ENCODE measurements around the gene ERN1. TPM values are rescaled to one million over a fixed set of nuclear protein-coding genes. Genes with fewer than 3 reads are reported as not detected.
A peak's percentile ranks its signal among the peaks of the same experiment; 100 is the strongest.

ERN1 gene
- total and polyA plus RNA-seq, 2 experiments from 2014 or later: 10.3 to 16.5 TPM

DNA sequence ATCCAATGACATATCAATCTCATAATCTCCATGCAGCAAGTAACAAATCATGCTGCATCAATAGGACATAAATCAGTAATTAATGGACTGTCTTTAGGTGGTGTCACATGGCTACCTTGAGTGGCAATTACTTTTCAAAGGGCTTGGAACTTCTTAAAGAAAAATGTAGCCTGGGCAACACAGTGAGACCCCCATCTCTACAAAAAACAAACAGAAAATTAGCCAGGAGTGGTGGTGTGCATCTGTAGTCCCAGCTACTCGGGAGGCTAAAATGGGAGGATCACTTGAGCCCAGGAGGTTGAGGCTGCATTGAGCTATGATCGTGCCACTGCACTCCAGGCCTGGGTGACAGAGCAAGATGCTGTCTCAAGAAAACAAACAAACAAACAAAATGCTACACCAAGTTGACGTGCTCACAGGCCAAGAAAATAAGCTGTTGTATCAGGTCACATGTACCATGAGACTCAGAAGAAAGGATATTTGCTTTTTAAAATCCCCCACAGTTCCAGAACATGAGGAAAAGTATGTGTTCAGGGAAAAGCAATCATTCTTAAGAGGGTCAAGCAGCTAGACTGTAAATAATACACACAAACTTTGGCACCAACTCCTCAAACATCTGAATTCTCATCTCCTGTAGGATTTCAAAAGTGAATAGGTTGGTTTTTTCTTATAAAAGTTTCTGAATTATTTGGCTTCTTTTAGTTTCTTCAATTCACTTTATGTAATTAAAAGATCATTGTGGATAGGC is 23.8 kb upstream of the ERN1 start:
- Histone ChIP-seq H3K79me2 (no peaks in the 10 kb centered on the region), H3K4me2 (no peak overlapping the region), H3K27ac (no peak overlapping the region), H3K9me3 (ENCODE audit: low read depth) (no peaks in the 10 kb centered on the region), H4K20me1 (ENCODE audit: insufficient read depth, poor library complexity, severe bottlenecking) (no peaks in the 10 kb centered on the region), H2AFZ (no peak overlapping the region), H3K9me2 (replicated peaks; ENCODE audit: insufficient read depth) (no peaks in the 10 kb centered on the region), H3K4me1 (ENCODE audit: insufficient read depth) (peaks cover 21% of the 10 kb centered on the region), H3K27me3 (no peaks in the 10 kb centered on the region), H3K36me3 (replicated peaks; ENCODE audit: insufficient read depth, low read depth) (no peaks in the 10 kb centered on the region), H3K4me3 (no peak overlapping the region)
- WGBS (ENCODE audit: low lambda C conversion rate, missing lambda C conversion rate): 92% methylated on average over 3 of the region's 3 CpGs
- no peak for TF ChIP-seq EZH2 (IDR thresholded peaks at IDR 0.05; ENCODE audit: borderline replicate concordance)
- DNase-seq (ENCODE audit: low spot score): no peak

DNA sequence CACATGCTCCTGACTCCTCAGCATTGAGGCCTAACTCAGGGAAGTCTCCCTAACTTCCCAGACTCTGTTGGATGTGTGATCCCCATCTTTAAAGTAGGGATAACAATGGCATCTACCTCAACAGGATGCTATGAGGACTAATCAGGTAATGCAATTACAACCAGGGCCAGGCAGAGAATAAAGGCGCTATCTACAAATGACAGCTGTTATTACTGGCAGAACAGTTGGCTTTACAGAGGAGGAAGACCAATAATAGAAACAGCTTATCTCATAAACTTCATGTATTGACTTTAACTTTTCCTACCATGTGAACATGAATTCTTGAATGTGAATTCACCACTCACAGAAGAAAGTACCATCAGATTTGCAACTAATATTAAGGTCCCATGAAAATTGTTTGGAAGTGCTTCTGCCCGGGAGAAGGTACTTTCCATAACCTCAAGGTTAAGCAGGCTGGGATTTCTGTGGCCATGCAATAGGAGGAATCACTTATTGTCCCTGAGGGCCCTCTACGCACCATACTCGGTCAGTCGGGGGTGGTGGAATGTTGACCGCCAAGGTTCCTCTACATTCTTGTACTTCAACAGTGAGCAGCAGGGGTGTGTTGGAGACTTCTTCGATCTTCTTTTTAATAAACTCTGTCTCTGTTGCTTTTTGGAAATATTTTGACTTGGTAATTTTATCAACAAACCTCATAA is 22.6 kb upstream of the ERN1 start:
- DNase-seq (ENCODE audit: low spot score): no peak
- Histone ChIP-seq H3K27ac (no peak overlapping the region), H3K27me3 (no peaks in the 10 kb centered on the region), H3K9me3 (ENCODE audit: low read depth) (no peaks in the 10 kb centered on the region), H4K20me1 (ENCODE audit: insufficient read depth, poor library complexity, severe bottlenecking) (no peaks in the 10 kb centered on the region), H2AFZ (no peak overlapping the region), H3K36me3 (replicated peaks; ENCODE audit: insufficient read depth, low read depth) (no peaks in the 10 kb centered on the region), H3K4me2 (no peak overlapping the region), H3K4me3 (no peak overlapping the region), H3K4me1 (ENCODE audit: insufficient read depth) (peaks cover 12% of the 10 kb centered on the region), H3K79me2 (no peaks in the 10 kb centered on the region), H3K9me2 (replicated peaks; ENCODE audit: insufficient read depth) (no peaks in the 10 kb centered on the region)
- 82% methylated on average over 7 of the region's 7 CpGs for WGBS (ENCODE audit: low lambda C conversion rate, missing lambda C conversion rate)
- TF ChIP-seq EZH2phosphoT487 (IDR thresholded peaks at IDR 0.05; ENCODE audit: low read depth, severe bottlenecking, unreplicated experiment) (no peak), EZH2 (IDR thresholded peaks at IDR 0.05; ENCODE audit: borderline replicate concordance) (no peak)
- TF ChIP-seq, protein P1, sequence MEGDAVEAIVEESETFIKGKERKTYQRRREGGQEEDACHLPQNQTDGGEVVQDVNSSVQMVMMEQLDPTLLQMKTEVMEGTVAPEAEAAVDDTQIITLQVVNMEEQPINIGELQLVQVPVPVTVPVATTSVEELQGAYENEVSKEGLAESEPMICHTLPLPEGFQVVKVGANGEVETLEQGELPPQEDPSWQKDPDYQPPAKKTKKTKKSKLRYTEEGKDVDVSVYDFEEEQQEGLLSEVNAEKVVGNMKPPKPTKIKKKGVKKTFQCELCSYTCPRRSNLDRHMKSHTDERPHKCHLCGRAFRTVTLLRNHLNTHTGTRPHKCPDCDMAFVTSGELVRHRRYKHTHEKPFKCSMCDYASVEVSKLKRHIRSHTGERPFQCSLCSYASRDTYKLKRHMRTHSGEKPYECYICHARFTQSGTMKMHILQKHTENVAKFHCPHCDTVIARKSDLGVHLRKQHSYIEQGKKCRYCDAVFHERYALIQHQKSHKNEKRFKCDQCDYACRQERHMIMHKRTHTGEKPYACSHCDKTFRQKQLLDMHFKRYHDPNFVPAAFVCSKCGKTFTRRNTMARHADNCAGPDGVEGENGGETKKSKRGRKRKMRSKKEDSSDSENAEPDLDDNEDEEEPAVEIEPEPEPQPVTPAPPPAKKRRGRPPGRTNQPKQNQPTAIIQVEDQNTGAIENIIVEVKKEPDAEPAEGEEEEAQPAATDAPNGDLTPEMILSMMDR (IDR thresholded peaks at IDR 0.05; ENCODE audit: poor library complexity): no peak

DNA sequence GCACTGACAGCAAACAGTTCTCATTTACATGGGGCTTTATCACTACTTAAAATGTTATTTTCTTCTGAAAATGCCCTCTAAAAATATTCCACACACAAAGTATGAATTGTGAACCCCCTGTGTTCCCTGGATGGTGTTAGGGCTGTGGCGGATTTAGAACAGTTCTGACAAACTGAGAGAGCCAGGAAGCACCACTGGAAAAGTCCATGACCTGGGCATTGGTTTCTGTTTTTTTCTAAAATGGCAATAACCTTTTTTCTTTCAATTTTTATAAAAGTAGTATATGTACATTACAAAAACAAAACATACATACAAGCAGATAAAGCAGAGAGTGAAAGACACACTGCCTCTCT is 21.0 kb upstream of the ERN1 start:
- H3K36me3 ChIP-seq (replicated peaks; ENCODE audit: insufficient read depth, low read depth): no peaks in the 10 kb centered on the region
- 100% methylated on average over 1 of the region's 1 CpG for WGBS (ENCODE audit: low lambda C conversion rate, missing lambda C conversion rate)
- H2AFZ ChIP-seq: no peak overlapping the region
- peaks cover 14% of the 10 kb centered on the region for H3K4me1 ChIP-seq (ENCODE audit: insufficient read depth)
- H3K4me3 ChIP-seq: no peak overlapping the region
- H3K9me2 ChIP-seq (replicated peaks; ENCODE audit: insufficient read depth): no peaks in the 10 kb centered on the region
- TF ChIP-seq EZH2 (IDR thresholded peaks at IDR 0.05; ENCODE audit: borderline replicate concordance): no peak
- TF ChIP-seq EZH2phosphoT487 (IDR thresholded peaks at IDR 0.05; ENCODE audit: low read depth, severe bottlenecking, unreplicated experiment): no peak
- TF ChIP-seq, protein P1 (IDR thresholded peaks at IDR 0.05; ENCODE audit: poor library complexity): no peak
- no peaks in the 10 kb centered on the region for H3K27me3 ChIP-seq
- DNase-seq (ENCODE audit: low spot score): no peak
- H3K79me2 ChIP-seq: peaks cover 7% of the 10 kb centered on the region
- no peak overlapping the region for H3K4me2 ChIP-seq
- H4K20me1 ChIP-seq (ENCODE audit: insufficient read depth, poor library complexity, severe bottlenecking): no peaks in the 10 kb centered on the region
- peak overlapping the region; percentile 68 for H3K27ac ChIP-seq
- H3K9me3 ChIP-seq (ENCODE audit: low read depth): no peaks in the 10 kb centered on the region
